ENCODE data around the gene SLX9. TPM values are rescaled to one million over a fixed set of nuclear protein-coding genes. Genes with fewer than 3 reads are reported as not detected.

The SLX9 gene
- total RNA-seq, 1 experiment from 2014 or later: 74.3 TPM

DNA sequence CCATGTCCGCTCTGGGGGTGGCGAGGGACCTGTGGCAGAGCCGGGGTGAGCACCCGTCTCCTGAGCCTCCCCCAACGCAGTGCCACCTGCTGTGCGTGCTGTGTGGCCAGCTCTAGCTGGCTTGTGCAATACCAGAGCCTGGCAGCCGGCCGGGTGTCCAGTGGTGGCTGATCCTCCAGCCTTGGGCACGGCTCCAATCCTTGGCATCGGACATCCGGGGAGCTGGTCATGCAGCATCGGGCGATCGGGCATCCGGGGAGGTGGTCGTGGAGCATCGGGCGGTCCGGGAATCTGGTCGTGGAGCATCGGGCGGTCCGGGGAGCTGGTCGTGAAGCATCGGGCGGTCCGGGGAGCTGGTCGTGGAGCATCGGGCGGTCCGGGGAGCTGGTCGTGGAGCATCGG lies 8.1 kb downstream of the SLX9 start:
- Histone ChIP-seq H4K20me1 (ENCODE audit: control insufficient read depth, insufficient read depth, insufficient read length) (no peaks in the 10 kb centered on the region), H3K27ac (ENCODE audit: insufficient read length, low read depth, low read length) (no peak overlapping the region), H3T11ph (ENCODE audit: low read length) (no peak overlapping the region), H3K23me2 (ENCODE audit: insufficient read length, low read depth, low read length, poor library complexity, severe bottlenecking) (no peaks in the 10 kb centered on the region), H3K4me2 (ENCODE audit: insufficient read depth, insufficient read length, low read length) (no peak overlapping the region), H4K91ac (ENCODE audit: insufficient read length, low read depth, low read length) (no peak overlapping the region), H2BK15ac (ENCODE audit: low read depth, low read length) (no peak overlapping the region), H3K9ac (ENCODE audit: extremely low read depth, insufficient read length, low read length) (no peak overlapping the region), H3K18ac (ENCODE audit: insufficient read length, low read depth, low read length) (no peak overlapping the region), H3K4ac (ENCODE audit: low read depth, low read length) (no peak overlapping the region), H3K4me1 (ENCODE audit: insufficient read depth, low read length) (no peaks in the 10 kb centered on the region), H2BK120ac (ENCODE audit: low read depth, low read length, poor library complexity, severe bottlenecking) (no peak overlapping the region), H4K5ac (ENCODE audit: insufficient read length, low read depth, low read length) (no peak overlapping the region), H2AK5ac (ENCODE audit: insufficient read length, low read length) (no peak overlapping the region), H4K8ac (replicated peaks; ENCODE audit: insufficient read length, low read depth, low read length) (no peak overlapping the region), H3K79me1 (ENCODE audit: insufficient read depth, low read depth, low read length, poor library complexity, severe bottlenecking) (peaks cover 1% of the 10 kb centered on the region), H3K27me3 (ENCODE audit: insufficient read depth, low read length) (no peaks in the 10 kb centered on the region), H3K79me2 (ENCODE audit: insufficient read depth, low read length) (peaks cover 41% of the 10 kb centered on the region; the same call in 1 of the 2 replicates), H3K56ac (ENCODE audit: insufficient read length, low read depth, low read length) (no peak overlapping the region), H2BK12ac (ENCODE audit: insufficient read length, low read depth, low read length) (no peak overlapping the region), H2BK5ac (ENCODE audit: insufficient read length, low read length) (no peak overlapping the region), H3K14ac (ENCODE audit: insufficient read depth, low read length) (no peak overlapping the region), H2BK20ac (ENCODE audit: low read depth, low read length, poor library complexity, severe bottlenecking) (no peak overlapping the region), H3K9me3 (ENCODE audit: control insufficient read depth, low read depth, low read length) (no peaks in the 10 kb centered on the region), H2AFZ (ENCODE audit: low read length) (no peak overlapping the region), H3K23ac (ENCODE audit: insufficient read length, low read depth, low read length) (no peak overlapping the region)
- H3K4me3 Mint-ChIP-seq: no peak overlapping the region
- no peak overlapping the region for H3K27ac Mint-ChIP-seq
- TF ChIP-seq CTCF (conservative IDR thresholded peaks at IDR 0.05): no peak
- no peak for DNase-seq
- peaks cover 2 to 4% of the 10 kb centered on the region in 2 experiments; a peak in 3 of 4 replicates for H3K4me1 Mint-ChIP-seq
- peaks cover 2% of the 10 kb centered on the region; the same call in 1 of the 2 replicates for H3K27me3 Mint-ChIP-seq (ENCODE audit: low read depth)
- no peaks in the 10 kb centered on the region for H3K9me3 Mint-ChIP-seq
- no CpG with 5 or more reads among the region's 33 CpGs for WGBS (ENCODE audit: extremely low coverage, insufficient read length, low lambda C conversion rate)
- peaks cover 27 to 43% (median 41%) of the 10 kb centered on the region in 3 experiments; a peak in 6 of 7 replicates for H3K36me3 Mint-ChIP-seq (ENCODE audit: insufficient read depth in 1 of 3, low read depth in 3 of 3)
